GM23248 (cell line): Measurements from ENCODE around the gene CD8B2. TPM values are rescaled to one million over a fixed set of nuclear protein-coding genes. Genes with fewer than 3 reads are reported as not detected.

Source experiments
- DNase-seq: peaks from one replicate; pipeline ENCODE4 v3.0.0-alpha.2; 2015
- H2AFZ ChIP-seq: fragments of 200-600 bp; sonication (generic); 2 replicates; pipeline ENCODE4 v1.6.1; 2016; ENCODE audit warnings: antibody characterized with exemption
- H3F3A ChIP-seq: fragments of 200-600 bp; sonication (generic); 2 replicates; pipeline ENCODE4 v1.6.1; 2016; ENCODE audit warnings: mild to moderate bottlenecking, antibody characterized with exemption, mixed run types; ENCODE audit not compliant: insufficient read depth
- H3K27ac ChIP-seq: fragments of 200-600 bp; sonication (generic); 2 replicates; pipeline ENCODE4 v1.5.1; 2016; ENCODE audit warnings: mild to moderate bottlenecking
- H3K27me3 ChIP-seq: fragments of 200-600 bp; sonication (generic); replicated peaks from 2 replicates; pipeline ENCODE4 v1.6.1; 2016; ENCODE audit warnings: mild to moderate bottlenecking; ENCODE audit not compliant: insufficient read depth
- H3K36me3 ChIP-seq: fragments of 200-600 bp; sonication (generic); 2 replicates; pipeline ENCODE4 v1.6.1; 2016; ENCODE audit warnings: low read depth, mild to moderate bottlenecking
- H3K4me1 ChIP-seq: fragments of 200-600 bp; sonication (generic); 2 replicates; pipeline ENCODE4 v1.6.1; 2016; ENCODE audit warnings: mild to moderate bottlenecking; ENCODE audit not compliant: insufficient read depth
- H3K4me2 ChIP-seq: fragments of 200-600 bp; sonication (generic); one replicate; pipeline ENCODE4 v1.6.1; 2016; ENCODE audit warnings: mild to moderate bottlenecking; ENCODE audit not compliant: unreplicated experiment
- H3K4me3 ChIP-seq: fragments of 200-600 bp; sonication (generic); 2 replicates; pipeline ENCODE4 v1.5.1; 2016; ENCODE audit warnings: mild to moderate bottlenecking
- H3K79me2 ChIP-seq: fragments of 200-600 bp; sonication (generic); 2 replicates; pipeline ENCODE4 v1.6.1; 2016; ENCODE audit warnings: mild to moderate bottlenecking; ENCODE audit not compliant: insufficient read depth
- H3K9ac ChIP-seq: fragments of 200-600 bp; sonication (generic); 2 replicates; pipeline ENCODE4 v1.6.1; 2016; ENCODE audit warnings: mild to moderate bottlenecking
- H3K9me2 ChIP-seq: fragments of 200-600 bp; sonication (generic); 2 replicates; pipeline ENCODE4 v1.6.1; 2016; ENCODE audit warnings: mixed run types, mild to moderate bottlenecking, moderate library complexity; ENCODE audit not compliant: insufficient read depth
- H3K9me3 ChIP-seq: fragments of 200-600 bp; sonication (generic); one replicate; pipeline ENCODE4 v1.6.1; 2017; ENCODE audit warnings: low read depth
- H4K20me1 ChIP-seq: fragments of 200-600 bp; sonication (generic); 2 replicates; pipeline ENCODE4 v1.6.0; 2016; ENCODE audit not compliant: insufficient read depth
- EZH2 ChIP-seq: fragments of 200-600 bp; sonication (generic); IDR thresholded peaks from 2 replicates; pipeline ENCODE4 v1.6.1; 2018; ENCODE audit warnings: antibody characterized with exemption, mild to moderate bottlenecking; ENCODE audit not compliant: insufficient read depth, poor library complexity, severe bottlenecking
- EZH2phosphoT487 ChIP-seq: fragments of 200-600 bp; sonication (generic); IDR thresholded peaks from 2 replicates; pipeline ENCODE4 v1.6.1; 2018; ENCODE audit warnings: antibody characterized with exemption, moderate library complexity, mild to moderate bottlenecking, low read depth; ENCODE audit not compliant: insufficient read depth
- WGBS, 2 experiments: methylation state at CpG; one replicate each; pipeline ENCODE4 v1.1.6; 2015 to 2017; ENCODE audit warnings: low lambda C conversion rate in 2 of 2, low coverage in 1 of 2; ENCODE audit errors: missing lambda C conversion rate in 2 of 2; 5-methylcytosine and 5-hydroxymethylcytosine counted together
- in situ Hi-C: fragments of 300-500 bp; cut with MboI; formaldehyde crosslinking; loops from 2 replicates; pipeline ENCODE4 v1.15.0; 2020
- polyA plus RNA-seq: library from polyadenylated mRNA; unstranded; fragments of >200 nt; fragmentation: Nextera tagmentation; extraction: Ambion mirVana; gene quantifications from 2 replicates; pipeline ENCODE4 v1.2.1, GENCODE V29; 2016
- total RNA-seq: library from RNA; depleted of rRNA; stranded (reverse); fragments of >200 nt; shearing (Covaris generic); gene quantifications from 2 replicates; pipeline ENCODE4 v1.2.3, GENCODE V29; 2014

The CD8B2 gene
- total and polyA plus RNA-seq, 2 experiments from 2014 or later = not detected

DNA sequence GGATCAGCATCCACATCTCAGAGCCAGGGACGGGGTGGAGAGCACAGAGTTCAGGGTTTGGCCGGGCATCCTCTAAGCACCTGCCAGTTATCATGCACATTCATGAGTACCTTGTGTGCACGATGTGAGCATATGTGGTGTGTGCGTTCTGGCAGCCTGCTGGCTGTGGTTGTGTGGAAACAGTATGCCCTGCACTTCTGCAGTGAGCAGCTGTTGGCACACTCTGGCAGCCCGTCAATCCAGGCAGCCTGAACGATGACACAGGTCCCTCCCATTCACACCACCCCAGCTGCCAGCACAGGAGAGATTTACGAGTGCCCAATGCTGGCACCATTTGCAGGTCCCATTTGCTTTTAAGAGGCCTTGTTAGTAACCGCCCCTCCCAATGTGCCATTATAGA is 74.2 kb downstream of the CD8B2 start:
- H3K36me3 ChIP-seq = no peaks in the 10 kb centered on the region
- H3K9me3 ChIP-seq = no peaks in the 10 kb centered on the region
- H2AFZ ChIP-seq = no peak overlapping the region
- TF ChIP-seq EZH2 = no peak
- no peak for TF ChIP-seq EZH2phosphoT487
- WGBS, 2 experiments = 41 to 42% methylated on average over 8 of the region's 8 CpGs
- no peak overlapping the region for H3K27ac ChIP-seq
- no peaks in the 10 kb centered on the region for H4K20me1 ChIP-seq
- H3F3A ChIP-seq = no peaks in the 10 kb centered on the region
- H3K27me3 ChIP-seq = peaks cover 10% of the 10 kb centered on the region
- no peak overlapping the region for H3K9ac ChIP-seq
- H3K4me3 ChIP-seq = no peak overlapping the region
- no peaks in the 10 kb centered on the region for H3K79me2 ChIP-seq
- H3K9me2 ChIP-seq = no peaks in the 10 kb centered on the region
- no peaks in the 10 kb centered on the region for H3K4me1 ChIP-seq
- in situ Hi-C loops = no loop called here
- no peak overlapping the region for H3K4me2 ChIP-seq
- no peak for DNase-seq

DNA sequence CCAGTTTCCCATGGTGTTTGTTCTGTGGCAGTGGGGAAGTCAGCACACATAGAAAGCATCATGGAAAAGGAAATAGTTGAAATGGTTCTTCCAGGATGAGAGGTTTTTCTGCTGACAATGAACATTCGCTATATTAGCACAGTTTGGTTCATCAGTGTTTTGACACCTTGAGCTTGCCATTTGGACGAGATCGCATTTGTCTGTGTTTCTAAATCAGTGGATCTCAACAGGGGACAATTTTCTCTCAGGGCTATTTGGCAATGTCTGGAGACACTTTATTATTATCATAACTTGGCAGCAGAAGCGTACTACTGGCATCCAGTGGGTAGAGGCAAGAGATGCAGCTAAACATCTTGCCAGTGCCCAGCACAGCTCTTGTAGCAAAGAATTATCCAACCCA is 74.6 kb downstream of the CD8B2 start:
- 0 to 4% methylated on average over 4 of the region's 4 CpGs for WGBS, 2 experiments
- no peak for TF ChIP-seq EZH2
- no peak for TF ChIP-seq EZH2phosphoT487
- no peak for DNase-seq

DNA sequence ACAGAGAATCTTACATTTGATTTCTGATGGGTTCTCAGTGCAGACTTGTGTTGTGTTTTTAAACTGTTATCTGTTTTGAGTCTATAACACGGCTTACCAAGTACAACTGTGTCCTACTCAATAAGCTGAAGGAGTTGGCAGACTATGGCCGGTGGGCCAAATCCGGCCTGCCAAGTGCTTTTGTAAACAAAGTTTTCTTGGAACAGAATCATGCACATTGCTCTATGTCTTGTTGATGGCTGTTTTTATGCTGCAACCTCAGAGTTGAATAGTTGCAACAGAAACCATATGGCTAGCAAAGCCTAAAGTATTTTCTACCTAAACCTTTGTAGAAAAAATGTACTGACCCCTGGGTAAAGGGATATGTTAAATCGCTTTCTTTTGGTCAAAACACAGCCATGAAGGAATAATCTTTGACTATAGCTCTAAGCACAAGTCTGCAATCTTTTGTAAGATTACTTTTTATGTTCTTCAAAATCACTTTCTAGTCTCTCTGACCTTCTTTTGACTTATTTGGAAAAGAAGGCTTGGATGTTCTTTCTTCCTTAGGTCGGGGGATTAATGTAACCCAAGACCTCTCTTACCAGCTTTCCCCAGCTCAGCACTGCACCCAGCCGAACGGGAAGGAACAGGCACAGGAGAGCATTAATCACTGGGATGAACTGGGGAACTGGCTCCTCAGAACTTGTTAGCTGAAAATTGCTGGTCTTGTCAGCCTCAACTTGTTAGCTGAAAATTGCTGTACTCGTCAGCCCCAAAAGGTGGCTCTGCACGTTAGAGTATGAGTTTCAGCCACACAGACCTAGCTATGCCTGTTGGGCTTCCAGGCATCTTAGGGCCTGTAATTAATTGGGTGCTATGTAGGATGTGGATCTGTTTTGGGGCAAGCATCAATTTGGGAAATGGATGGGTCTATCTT is 75.4 kb downstream of the CD8B2 start:
- Histone ChIP-seq H3K79me2 (no peaks in the 10 kb centered on the region), H3K4me2 (no peak overlapping the region), H3K9me3 (no peaks in the 10 kb centered on the region), H3K27me3 (peaks cover 4% of the 10 kb centered on the region), H3K36me3 (no peaks in the 10 kb centered on the region), H3F3A (no peaks in the 10 kb centered on the region), H3K27ac (no peak overlapping the region), H3K4me3 (no peak overlapping the region), H3K9me2 (no peaks in the 10 kb centered on the region), H4K20me1 (no peaks in the 10 kb centered on the region), H2AFZ (no peak overlapping the region), H3K4me1 (no peaks in the 10 kb centered on the region), H3K9ac (no peak overlapping the region)
- peak; percentile 14 for DNase-seq
- 4 to 7% methylated on average over 9 of the region's 9 CpGs for whole genome bisulfite sequencing, 2 experiments
- no peak for TF ChIP-seq EZH2phosphoT487
- no peak for TF ChIP-seq EZH2
- in situ Hi-C loops = no loop called here

More for the DNA sequence above, 74.6 kb downstream of the CD8B2 start:
- in situ Hi-C loops = no loop called here
- no peaks in the 10 kb centered on the region for H3F3A ChIP-seq
- no peaks in the 10 kb centered on the region for H3K79me2 ChIP-seq
- H3K36me3 ChIP-seq = no peaks in the 10 kb centered on the region
- H3K9me2 ChIP-seq = no peaks in the 10 kb centered on the region
- no peak overlapping the region for H2AFZ ChIP-seq
- H4K20me1 ChIP-seq = no peaks in the 10 kb centered on the region
- peaks cover 5% of the 10 kb centered on the region for H3K27me3 ChIP-seq
- H3K9ac ChIP-seq = no peak overlapping the region
- no peaks in the 10 kb centered on the region for H3K4me1 ChIP-seq
- H3K4me3 ChIP-seq = no peak overlapping the region
- H3K27ac ChIP-seq = no peak overlapping the region
- no peaks in the 10 kb centered on the region for H3K9me3 ChIP-seq
- no peak overlapping the region for H3K4me2 ChIP-seq

DNA sequence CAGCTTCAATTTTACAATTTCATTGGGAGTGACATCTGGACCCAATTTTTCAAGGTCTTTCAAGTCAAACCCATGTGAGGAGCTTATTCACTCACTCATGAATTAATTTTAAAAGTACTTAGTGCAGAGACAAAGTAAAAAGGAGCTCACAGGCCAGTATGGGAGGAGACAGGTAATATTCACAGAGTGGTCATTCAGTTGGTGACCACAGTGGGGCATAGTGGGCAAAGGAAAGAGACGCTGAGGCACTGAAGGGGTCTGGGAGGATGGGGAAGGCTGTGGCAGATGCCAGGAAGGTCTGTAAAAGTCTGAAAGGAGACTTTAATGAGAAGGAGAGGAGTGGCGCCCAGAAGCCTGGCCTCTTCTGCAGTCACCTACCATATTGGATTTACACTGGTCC is 76.0 kb downstream of the CD8B2 start:
- no peaks in the 10 kb centered on the region for H3K4me1 ChIP-seq
- no peak overlapping the region for H3K27ac ChIP-seq
- no peak overlapping the region for H3K4me3 ChIP-seq
- no peak overlapping the region for H3K4me2 ChIP-seq
- no peaks in the 10 kb centered on the region for H3K9me2 ChIP-seq
- WGBS, 2 experiments = 63 to 69% methylated on average over 2 of the region's 2 CpGs
- no peaks in the 10 kb centered on the region for H3K9me3 ChIP-seq
- DNase-seq = no peak
- no peaks in the 10 kb centered on the region for H4K20me1 ChIP-seq
- H3K79me2 ChIP-seq = no peaks in the 10 kb centered on the region
- H3K9ac ChIP-seq = no peak overlapping the region
- H2AFZ ChIP-seq = no peak overlapping the region
- H3K36me3 ChIP-seq = no peaks in the 10 kb centered on the region
- no peak for TF ChIP-seq EZH2
- TF ChIP-seq EZH2phosphoT487 = no peak
- H3K27me3 ChIP-seq = peaks cover 4% of the 10 kb centered on the region
- in situ Hi-C loops = no loop called here
- no peaks in the 10 kb centered on the region for H3F3A ChIP-seq
